HG03432 (cell line): ENCODE results near the gene PTPRS.

Experiments
- ATAC-seq: cut with Tn5 transposase; IDR thresholded peaks from one replicate; pipeline ENCODE4 v1.9.1; 2021; ENCODE audit warnings: mild to moderate bottlenecking, moderate library complexity; ENCODE audit not compliant: unreplicated experiment

PTPRS gene

DNA sequence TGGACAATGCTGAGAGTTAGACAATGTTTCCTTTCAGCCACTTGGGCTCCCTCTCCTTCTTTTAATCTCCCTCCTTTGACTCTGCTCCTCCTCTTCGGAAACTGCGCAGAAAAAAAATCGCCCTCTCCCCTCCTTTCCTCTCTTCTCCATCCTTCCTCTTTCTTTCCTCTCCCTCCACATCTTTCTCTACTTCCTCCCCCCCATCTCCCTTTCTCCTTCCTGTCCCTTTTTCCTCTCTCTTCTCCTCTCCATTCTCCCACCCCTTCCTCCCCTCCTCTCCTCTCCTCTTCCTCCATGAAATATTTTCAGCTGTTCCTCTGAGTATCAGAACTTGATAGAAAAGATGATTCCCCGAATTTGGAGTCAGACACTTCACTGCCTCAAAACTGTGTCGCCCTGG lies 15.1 kb upstream of the PTPRS start:
- no peak for ATAC-seq

DNA sequence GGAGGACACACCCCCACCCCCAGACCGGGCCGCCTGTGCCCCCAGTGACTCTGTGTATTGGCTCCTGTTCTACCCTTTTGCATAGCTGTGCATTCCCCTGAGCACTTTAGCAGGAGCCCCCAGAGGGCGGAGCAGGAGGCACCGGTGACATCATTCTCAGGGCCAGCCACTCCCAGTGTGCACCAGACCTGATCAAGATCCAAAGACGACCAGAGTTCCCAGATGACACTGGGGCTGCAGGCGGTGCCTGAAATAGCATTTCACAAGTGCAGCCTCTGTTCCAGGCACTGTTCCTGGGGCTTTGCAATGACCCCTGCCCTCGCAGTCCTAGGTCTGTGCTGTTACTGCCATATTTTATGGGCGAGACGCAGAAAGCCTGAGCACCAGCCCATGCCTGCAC lies 14.5 kb upstream of the PTPRS start:
- no peak for ATAC-seq

DNA sequence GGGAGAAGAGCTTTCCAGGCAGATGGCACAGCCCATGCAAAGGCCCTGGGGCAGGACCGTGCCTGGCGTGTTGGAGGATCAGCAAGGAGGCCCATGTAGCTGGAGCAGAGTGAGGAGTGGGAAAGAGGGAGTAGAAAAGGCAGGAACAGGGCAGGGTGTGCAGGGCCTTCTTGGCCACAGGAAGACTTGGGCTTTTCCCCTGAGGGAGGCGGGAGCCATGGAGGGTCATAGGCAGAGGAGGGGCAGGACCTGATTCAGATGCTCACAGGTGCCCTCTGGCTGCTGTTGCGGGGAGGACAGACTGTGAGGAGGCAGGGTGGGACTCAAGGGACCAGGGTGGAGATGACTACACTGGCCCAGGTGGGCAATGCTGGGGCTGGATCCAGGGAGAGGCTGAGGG lies 13.8 kb upstream of the PTPRS start:
- ATAC-seq, result no peak

DNA sequence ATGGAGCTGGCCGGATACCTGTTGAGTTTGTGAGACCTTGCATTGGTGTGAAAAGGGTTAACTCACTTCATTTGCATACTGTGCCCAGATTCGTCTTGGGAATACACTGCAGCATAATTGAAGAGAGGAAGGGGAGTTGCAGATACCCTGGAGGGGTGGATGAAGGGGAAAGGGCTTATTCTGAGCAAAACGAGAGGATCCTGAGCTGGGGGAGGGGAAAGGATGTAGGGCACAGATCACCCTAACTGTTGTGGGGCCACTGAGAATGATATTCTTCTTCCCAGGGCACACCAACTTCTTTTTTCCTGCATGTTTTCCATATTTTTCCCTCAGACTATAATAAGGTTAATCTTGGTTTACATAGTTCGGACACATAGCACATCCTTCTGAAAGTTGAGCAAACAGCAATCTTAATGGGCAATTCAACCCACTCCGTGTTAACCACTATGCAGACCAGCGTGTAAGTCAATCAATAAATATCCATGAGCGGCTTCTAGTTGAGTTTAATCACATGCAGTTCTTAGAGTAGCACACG lies 11.7 kb upstream of the PTPRS start:
- ATAC-seq, result no peak

DNA sequence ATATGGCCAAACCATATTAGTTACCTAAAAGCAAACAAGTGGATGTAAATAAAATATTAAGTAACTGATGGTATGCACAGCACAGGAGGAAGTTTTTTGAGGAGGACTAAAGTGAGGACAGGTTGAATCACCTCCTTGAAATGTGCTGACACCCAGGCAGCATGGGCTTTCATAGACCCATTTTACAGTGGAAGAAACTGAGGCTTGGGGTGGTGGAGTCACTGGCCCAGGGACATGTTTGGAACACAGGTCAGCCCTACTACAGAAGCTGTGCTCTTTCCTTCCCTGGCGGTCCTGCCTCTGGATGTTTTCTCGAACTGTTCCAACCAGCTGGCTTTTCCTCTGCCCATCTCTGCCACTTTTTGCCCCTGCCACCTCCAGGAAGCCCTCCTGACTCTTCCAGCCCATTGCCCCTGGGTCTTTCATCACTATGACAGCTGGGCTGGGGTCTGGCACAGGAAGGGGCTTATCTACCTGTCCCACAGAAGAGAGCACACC lies 11.2 kb upstream of the PTPRS start:
- ATAC-seq, result no peak

DNA sequence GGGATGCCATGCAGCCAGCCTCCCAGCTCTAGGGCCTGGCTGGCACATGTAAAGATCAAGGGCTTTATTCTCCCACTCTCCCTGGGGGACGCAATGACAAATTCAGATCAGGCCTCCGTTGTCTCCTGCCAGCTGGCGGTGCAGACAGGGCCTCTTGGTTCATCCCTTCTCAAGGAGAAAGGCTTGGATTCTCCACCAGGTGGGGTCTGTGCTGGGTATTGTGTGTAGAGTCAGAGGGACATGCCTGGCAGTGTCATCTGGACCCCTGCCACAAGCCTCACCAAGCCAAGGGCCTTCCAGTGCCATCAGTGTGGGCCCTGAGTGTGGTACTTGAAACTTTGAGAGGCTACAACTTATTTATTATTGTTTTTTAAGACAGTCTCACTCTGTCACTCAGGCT lies 8.4 kb upstream of the PTPRS start:
- ATAC-seq, result no peak

DNA sequence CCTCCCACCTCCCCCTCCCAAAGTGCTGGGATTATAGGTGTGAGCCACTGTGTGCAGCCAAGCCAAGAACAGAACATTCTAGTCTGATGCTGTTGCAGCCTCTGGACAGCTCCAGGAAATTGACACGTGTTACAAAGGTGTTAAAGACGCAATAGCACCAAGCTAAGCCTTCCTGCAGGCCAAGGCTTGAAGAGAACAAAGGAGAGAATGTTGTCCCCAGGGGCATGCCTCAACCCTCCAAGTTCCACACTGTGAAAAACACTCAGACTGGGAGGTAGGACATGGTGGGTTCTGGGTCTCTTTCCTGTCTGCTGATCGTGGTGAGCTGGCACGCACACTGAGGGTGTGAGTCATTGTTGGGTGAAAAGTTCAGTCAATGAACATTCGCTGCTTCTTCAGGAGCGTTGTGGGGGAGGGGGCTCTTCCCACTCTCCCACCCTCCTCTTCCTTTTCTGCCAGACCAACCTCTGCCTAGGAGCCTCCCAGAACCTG lies 5.3 kb upstream of the PTPRS start:
- ATAC-seq, result no peak

DNA sequence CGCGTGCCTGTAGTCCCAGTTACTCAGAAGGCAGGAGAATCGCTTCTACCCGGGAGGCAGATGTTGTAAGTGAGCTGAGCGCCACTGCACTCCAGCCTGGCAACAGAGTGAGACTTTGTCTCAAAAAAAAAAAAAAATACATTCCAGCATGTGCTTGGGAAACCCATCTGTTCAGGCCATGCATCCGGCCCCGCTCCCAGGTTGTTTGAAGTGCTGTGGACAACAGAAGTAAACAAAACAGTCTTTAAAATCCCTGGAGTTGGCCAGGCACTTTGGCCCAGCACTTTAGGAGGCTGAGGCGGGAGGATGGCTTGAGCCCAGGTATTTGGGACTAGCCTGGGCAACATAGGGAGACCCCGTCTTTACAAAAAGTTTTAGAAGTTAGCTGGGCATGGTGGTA lies 3.2 kb upstream of the PTPRS start:
- no peak for ATAC-seq

DNA sequence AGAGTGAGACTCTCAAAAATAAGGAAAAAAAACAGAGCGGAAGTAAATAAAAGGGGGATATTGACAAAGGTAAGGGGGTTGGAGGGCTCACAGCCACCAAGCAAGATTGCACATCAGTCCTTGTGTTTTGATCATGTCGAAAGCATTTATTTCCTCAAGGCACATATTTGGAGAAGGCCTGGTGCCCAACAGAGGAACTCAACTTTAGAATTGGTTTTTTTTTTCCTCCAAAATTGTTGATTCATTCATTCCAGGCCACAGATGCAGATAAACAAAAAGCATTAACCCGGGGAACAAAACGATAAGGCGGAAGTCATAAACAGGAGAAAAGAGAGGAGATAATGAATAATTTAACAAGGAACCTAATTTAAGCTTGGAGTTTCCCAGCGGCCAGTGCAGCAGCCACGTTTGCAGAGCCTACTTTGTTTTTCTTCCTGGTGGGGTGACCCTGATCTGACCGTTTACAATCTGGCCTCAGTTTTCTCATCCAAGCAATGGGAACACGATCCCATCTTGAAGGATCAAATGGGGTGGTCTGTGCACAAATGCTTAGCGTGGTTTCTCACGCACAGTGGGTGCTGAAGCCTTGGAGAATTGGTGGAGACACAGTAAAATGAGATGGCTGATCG lies 2.1 kb upstream of the PTPRS start:
- no peak for ATAC-seq

DNA sequence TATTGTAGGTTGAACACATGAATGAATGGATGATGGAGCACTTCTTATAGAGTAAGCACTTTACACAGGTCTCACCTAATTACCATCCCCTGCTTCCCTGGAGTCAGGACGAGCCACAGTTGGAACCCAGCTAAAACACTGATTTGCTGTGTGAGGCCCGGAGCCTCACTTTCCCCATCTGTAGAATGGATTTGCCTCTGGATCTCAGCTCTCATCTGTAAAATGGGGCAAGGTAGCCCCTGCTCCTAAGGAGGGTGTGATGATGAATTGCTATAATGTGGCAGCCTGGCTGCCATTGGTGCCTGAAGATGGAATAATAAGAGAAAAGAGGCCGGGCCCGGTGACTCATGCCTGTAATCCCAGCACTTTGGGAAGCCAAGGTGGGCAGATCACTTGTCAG lies 1.4 kb upstream of the PTPRS start:
- no peak for ATAC-seq

DNA sequence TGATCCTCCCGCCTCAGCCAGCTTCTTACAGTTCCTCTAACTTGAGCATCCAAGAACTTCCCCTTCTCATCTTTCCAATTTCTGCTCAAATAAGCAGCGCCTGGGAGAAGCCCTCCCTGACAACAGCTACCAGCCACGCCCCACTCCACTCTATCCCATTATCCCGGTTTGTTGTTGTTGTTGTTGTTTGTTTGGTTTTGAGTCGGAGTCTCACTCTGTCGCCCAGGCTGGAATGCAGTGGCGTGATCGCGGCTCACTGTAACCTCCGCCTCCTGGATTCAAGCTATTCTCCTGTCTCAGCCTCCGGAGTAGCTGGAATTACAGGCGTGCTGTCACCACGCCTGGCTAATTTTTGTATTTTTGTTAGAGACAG lies 822 bp upstream of the PTPRS start:
- no peak for ATAC-seq

DNA sequence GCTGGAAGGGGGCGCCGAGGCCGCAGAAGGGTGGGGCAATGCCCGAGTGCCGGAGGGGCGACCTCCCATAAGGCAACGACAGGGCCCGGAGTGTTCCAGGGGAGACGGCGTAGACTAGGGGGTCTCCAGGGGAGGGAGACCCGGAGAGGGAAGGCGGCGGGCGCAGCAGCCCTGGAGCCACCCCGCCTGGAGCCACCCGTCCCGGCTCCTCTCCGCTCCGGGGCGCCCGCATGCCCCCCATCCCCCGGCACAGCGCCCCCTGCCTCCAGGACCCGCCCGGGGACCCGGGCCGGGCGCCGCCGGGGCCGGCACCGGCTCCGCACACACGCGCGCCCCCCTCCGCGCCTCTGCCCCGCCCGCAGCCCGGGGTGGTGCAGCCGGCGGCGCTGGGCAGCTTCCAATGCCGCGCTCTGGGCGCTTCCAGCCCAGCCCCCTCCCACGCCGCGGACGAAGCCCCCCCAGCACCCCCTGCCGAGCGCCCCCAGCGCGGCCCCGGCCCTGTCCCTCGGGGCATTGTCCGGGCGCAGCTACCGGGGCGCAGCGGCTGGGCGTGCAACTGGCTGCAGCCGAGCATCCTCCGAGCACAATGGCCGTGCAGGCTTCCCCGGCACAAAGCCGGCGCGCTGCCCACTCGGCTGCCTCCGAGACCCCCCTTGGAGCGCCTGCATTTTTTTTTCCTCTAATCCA lies 519 bp downstream of the PTPRS start:
- ATAC-seq, result no peak

DNA sequence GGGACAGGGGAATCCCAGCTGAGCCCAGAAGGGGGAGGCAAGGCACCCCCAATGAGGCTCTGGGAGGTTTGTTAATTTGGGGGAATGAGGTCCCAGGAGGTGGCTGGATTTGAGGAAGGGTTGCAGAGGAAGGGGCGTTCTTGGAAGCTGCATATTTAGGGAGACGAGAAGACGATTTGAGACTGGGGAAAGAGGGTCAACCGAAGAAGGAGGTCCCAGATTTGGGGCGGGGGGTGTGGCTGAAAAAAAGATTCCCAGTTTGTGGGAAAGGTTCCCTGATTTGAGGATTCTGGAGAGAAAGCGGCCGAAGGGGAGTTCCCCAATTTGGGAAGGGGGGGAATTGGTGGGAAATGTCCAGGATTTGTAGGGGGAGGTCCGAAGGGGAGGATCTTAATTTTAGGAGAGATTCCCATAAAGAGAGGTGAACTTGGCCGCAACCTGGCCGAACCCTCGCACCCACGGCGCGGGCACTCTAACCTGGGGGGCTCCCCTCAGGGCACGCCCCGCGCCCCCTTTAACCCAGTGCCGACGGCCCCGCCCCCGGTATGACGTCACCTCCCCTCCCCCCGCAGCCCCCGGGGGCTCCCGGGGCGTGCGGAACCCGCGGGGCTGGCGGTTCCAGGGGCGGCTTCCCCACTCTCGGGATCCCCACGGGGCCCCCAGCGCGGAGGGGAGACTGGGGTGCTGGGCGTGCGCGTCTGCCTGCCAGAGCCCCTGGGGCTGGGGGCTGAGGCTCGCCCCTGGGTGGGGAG lies 1.2 kb downstream of the PTPRS start:
- ATAC-seq, result no peak

DNA sequence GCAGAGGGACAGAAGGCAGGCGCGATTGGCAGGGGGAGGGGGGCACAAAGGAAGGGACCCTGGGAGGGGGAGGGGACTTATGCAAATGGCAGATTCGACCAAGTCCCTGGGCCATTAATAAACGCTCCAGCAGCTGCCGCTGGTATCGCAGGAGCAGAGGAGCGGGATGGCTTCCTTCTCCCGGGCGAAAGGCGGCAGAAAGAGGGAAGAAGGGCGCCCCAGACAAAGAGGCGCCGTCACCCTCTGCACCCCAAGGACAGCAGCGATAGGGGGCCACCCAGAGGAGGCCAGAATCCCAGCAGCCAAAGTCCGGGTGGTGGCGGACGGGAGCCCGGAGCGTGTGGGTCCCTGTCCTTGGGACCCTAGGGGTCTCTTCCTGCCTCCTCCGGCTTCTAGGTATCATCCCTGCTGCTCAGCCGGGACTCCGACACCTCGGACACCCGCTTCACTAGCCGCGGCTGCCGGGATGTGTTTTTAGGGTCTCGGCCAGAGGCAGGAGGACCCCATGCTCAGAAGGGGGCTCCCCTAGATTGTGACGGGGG lies 1.9 kb downstream of the PTPRS start:
- ATAC-seq, result no peak

DNA sequence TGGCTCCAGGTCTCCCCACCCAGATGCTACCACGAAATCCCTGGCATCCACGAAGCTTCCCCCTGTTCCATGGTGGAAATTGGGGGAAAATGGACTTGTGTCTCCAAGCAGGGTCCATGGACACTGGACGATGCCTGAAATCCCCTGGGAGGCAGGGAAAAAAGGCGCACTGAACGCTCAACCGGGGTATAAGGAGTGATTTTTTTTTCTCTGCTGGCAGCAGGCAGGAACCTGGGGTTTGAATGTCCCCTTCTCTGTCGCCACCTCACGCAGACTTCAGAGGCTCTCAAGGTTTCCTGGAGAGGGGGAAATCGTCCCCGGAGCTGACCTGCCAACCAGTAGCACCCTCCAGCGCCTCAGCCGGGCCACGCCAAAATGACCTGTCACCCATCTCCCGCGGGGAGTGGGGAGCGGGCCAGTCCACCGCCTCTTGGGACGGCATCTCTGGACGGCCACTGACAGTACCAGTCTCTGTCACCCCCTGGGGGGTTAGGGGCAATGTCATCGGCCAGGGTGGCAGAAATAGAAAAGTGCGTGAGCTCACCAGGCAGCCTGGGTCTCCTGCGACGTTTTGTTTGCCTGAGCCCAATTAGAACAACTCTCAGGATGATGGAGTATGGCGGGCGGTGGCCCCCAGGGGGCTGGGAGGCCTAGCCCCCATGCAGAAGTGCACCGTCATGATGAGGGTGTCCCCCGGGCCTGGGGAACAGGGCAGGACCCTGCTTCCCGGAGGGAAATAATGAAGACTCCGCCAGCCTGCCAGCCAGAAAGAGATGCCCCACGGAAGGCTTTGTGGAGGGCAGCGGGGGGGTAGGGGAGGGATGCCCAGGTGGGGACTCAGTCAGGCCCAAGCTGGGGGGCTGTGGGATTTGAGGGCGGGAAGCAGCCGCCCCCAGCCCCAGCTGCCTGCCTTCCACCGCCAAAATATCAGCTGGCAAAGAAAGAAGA lies 2.6 kb downstream of the PTPRS start:
- ATAC-seq, result no peak

DNA sequence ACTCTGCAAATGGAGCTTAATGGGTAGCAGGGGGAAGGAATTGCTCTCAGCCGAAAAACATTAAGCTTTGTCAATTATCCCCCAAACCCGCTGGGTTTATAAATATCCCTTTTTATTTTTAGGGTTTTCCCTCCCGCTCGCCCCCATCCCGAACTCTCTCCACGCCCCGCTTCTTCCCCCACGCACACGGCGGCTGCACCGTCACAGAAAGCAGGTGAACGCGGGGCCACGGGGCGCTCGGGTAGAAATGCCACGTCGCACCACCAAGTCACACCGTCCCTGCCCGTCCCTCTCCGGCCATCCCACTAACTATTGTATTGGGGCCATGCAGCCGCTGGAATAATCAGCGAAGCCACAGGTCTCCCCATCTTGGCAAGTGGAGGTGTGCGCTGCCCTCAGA lies 3.5 kb downstream of the PTPRS start:
- no peak for ATAC-seq

DNA sequence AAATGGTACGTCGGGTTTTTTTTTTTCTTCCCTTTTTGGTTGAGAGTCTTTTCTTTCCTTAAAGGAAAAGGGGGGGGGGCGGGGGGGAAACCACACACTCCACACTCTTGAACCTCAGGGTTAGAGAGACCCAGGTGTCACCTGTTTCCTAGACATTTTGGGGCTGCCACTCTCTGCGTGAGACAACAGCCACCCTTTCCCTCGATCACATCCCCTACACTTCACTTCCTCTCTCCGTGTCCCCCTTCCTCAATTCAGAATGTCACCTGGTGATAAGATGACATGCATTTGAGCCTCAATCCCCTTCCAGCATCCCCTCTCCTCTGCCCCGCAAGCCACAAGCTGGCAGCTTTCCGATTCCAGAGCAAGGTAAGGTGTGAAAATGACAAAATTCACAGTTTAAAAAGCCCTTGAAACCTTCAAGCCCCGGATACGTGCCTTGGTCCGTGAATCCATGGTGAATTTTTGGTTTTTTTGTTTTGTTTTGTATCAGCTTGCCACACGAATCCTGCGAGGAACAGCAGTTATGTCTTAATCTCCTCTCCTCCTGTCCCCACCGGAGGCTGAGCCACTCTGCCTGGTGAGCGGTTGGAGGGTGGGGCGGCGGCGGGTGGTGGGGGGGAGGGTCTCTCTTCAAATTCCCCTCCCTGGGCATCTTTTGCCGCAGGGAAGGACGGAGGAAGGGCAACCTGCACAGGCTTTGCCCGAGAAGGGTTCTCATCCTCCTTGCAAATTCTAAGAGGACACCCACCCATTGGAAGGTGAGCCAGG lies 4.2 kb downstream of the PTPRS start:
- ATAC-seq, result no peak

DNA sequence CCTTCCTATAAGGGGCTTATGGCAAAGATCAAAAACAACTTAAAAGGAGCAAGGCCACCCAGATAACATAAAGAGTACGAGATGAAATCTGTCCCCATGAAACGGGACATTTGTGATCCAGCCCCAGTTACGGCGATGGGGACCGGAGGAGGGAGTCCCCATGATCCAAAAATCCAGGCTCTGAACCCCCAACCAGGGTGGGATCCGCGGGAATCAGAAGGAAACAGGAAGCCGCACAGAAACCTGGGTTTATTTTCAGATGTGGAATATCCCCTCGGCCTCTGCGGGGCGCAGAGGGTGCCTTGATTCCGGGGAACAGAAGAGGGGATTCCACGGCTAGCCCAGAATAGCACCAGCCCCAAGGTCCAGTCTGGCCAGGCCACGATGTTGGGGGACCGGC lies 5.0 kb downstream of the PTPRS start:
- no peak for ATAC-seq

DNA sequence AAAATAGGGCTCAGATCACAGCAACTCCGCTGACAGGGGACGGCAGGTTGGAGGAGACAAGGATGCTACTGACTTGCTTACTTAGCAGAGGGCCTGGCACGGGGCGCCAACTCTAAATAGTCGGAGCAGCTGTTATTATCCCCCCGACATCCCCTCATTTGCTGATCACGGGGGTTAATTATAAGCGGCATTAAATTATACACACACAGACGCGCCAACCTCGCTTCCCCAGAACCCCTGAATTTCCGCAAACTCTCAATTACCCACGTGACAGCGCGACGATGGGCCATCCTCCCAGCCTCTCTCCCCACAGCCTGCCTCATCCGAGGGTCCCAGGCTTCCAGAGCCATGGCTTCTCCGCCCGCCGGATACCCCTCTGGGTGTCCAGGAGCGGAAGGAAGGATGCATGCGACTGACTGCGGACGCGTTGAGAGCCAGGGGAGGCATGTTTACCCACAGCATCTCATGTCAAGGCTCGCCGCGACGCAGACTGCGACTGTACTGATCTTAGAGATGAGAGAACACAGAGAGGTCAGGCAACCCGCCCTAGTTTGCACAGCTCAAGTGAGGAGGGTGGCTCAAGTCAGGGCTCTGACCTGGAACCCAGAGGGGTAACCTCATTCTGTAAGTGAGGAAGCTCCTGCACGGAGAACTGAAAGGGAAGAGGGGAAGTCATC lies 5.7 kb downstream of the PTPRS start:
- no peak for ATAC-seq
